GM21786 (cell line): Measurements from ENCODE around the gene CALCOCO1.
"Not testable (repeated sequence)": the region's sequence is repeated elsewhere in the genome, so short reads cannot be mapped to it uniquely, and the experiment has no call there.

Source experiments
- ATAC-seq: cut with Tn5 transposase; IDR thresholded peaks from one replicate; pipeline ENCODE4 v1.9.1; 2021; ENCODE audit not compliant: unreplicated experiment

Gene CALCOCO1, protein sequence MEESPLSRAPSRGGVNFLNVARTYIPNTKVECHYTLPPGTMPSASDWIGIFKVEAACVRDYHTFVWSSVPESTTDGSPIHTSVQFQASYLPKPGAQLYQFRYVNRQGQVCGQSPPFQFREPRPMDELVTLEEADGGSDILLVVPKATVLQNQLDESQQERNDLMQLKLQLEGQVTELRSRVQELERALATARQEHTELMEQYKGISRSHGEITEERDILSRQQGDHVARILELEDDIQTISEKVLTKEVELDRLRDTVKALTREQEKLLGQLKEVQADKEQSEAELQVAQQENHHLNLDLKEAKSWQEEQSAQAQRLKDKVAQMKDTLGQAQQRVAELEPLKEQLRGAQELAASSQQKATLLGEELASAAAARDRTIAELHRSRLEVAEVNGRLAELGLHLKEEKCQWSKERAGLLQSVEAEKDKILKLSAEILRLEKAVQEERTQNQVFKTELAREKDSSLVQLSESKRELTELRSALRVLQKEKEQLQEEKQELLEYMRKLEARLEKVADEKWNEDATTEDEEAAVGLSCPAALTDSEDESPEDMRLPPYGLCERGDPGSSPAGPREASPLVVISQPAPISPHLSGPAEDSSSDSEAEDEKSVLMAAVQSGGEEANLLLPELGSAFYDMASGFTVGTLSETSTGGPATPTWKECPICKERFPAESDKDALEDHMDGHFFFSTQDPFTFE

DNA sequence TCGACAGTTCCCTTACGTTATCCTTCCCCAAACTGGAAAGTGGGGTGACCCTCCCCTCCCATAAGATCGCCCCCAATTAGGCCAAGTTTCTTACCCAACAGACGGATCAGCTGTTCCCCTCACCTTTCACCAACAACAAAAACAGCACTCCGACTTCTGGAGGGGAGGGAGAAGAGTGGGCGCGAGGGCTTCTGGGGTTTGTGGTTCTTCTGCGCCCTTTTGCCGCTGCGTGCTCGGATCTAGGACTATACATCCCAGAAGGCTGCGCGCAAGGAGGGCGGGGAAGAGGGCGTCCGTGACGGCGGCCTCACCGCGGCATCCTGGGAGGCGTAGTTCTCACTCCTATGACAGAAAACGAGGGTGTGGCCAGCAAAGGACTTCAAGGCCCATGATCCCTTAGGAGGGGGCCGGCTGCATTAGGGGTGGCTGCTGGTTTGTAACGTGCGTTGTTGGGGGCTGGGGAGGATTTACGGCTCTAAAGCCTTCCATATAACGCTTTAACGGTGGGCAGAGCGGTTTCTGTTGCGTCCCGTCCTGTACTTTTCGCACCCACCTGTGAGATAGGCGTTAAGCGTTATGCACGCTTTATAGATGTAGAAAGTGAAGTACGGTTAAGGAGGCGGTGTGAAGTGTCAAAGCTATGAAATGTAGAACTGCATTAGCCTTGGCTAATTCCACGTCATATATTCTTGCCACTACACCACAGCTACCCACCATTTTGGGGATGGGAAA, at the start of gene CALCOCO1:
TSS of gene CALCOCO1 (minus strand) at position 143 of the 732 bp plus-strand sequence. CDS start 2,210 bp downstream, outside the sequence.
- peak; percentile 98 for ATAC-seq

DNA sequence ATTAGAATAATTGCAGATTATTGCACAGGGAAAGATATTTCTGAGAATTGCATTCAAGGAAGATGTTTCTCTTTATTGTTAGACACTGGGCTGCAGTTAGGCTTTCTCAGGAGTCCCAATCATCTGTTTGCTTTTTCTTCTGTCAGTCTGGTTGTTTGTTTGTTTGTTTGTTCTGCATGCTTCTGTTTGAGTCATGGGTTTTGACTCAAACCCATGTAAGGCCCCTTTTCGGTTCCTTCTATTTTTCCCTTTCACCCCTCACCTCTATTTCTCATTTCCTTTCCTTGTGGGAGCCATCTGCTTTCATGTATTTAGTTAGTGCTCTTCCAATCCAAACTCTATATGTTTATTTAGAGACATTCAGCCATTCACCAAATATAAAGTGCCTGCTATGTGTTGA, 49.6 kb upstream of the CALCOCO1 start:
- ATAC-seq = no peak

DNA sequence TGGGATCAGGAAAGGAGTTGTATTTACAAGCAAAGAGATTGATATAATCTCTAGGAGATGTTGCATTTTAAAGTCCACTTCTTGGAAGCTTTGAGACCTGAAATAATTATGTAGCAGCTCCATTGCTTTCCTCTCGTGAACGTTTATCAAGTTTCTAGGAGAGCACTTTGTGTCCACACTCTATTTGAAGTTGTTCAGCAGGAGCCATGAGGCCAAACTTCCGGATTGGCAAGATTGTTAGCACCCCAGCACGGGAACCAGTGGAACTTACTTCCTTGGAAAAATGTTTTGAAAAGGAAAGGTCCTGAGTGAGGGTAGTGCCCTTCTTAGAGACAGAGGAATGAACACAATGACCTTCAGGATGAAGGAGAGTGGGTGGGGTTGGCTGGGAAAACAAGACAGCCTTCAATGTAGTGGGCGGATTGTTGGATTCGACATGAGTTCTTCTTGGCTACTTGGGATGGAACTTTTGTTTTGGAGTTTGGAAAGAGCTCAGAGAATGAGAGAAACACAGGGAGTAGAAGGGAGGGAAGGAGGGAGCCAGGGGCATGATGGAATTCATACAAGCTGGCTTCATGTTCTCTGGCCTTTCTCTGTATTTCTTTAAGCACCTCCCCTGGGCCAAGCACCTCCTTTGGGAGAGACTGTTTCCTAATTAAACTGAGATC, 48.4 kb upstream of the CALCOCO1 start:
- no peak for ATAC-seq

DNA sequence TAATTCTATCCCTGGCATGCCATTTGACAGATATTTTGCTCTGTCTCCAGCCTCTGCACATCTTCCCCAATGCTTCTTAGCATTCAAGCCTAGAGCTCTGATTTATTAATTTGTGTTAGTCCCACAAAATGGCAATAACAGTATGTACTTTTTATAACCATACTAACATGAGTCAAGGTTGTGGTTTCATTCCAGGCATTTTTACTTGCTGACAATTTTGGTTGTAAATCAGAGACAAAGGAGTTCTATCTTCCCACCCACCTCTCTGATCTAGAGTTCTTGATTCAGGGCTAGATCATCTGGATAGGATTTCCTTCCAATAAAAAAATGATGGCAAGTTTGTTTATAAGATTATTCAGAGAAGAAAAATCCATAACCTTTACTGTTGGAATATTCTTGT, 43.0 kb upstream of the CALCOCO1 start:
- ATAC-seq = no peak

DNA sequence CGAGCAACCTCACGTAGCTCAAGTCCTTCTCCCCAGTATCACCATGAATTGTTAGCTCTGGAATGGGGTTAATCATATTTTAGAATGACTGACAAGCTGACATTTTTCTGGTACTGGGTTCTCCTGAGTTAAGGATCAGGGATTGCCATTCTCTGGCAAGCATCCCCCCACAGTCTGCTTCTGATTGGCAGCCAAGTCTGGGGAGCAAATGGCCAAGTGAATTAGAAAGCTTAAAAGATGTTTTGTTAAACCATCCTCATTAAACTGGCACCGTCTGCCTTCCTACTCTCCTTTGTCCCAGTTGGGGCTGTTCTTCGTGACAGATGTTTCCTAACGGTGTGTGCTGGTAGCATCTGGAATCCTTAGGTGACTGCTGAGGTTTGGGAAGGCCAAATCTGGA, 41.7 kb upstream of the CALCOCO1 start:
- no peak for ATAC-seq

DNA sequence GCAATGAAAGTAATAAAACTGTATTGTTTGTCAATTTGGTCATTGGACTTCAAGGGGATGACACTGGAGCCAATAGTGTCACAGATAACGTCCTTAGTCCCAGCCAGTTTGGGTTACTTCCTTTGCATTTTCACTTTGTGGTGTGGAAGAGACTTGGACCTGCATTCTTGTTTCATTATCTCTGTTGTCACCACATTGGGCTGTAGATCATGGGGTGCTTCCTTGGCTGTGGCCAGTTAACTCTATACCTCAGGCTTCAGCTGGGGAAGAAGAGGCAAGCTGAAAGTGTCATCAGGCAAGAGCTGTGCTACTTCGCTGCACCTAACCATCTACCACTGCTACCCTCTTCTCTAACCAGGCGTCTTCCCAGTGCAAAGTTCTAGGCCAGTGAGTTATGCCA, 39.6 kb upstream of the CALCOCO1 start:
- ATAC-seq = no peak

DNA sequence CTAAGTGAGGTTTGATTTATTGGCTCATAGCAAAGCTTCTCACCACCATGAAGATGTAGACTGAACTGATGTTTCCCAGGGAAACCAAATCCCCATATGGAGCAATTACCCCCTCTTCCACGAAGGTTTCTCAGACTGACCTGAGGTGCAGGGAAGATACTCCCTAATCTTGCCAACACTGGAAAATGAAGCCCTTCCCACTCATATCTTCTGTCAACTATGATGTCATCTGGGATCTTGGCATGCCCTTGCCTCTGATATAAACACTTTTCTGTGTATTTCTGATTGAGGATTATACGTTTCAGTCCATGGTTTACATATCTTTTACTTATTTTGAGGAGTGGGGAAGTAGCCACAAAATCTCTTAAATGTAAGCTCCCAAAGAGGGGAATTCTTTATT, 38.6 kb upstream of the CALCOCO1 start:
- ATAC-seq = no peak

DNA sequence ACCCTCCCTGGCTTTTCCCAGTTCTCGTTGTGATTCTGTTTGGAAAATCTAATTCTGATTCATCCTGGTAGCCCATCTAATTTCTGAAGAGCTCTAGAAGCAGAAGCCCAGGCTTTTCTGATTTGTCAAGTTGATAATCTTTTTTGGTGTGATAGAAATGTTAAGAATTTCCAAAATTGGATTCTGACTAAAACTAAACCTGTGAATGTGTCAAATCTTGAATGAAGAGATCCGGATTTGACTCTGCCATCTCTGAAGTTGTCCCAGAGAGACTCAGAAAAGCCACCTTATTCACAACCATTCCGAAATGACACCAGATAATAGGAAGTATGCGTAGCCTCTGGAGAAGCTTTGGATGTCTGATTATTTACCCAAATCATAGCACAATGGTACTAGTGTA, 37.4 kb upstream of the CALCOCO1 start:
- no peak for ATAC-seq

DNA sequence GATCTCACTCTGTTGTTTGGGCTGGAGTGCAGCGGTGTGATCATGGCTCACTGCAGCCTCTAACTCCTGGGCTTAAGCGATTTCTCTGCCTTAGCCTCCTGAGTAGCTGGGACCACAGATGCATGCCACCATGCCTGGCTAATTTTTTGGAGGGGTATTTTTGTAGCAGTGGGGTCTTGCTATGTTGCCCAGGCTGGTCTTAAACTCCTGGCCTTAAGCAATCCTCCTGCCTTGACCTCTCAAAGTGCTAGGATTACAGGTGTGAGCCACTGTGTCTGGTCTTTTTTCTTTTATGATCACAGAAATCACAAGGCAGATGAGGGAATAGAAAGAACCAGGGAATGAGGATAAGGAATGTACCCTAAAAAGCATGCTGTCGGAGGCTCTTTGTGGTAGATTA, 35.5 kb upstream of the CALCOCO1 start:
- ATAC-seq = not testable (repeated sequence)

DNA sequence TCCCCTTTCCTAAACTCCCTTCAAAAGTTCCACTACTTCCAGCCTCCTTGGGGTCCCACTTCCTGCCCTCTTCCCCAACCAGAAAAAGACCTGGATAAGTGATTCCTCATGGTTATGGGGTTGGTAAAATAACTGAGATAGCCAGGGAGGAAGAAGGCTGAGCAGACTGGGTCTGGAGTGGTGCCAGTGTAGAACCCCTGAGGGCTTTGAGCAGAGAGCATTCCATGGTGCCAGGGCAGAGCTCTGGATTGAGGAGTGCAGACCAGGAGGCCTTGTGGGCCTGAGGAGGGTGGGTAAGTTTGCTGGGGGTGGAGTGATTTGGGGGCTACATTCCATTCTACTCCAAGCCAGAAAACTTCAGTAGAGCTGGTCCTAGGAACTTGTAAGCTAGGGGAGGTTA, 34.1 kb upstream of the CALCOCO1 start:
- ATAC-seq = no peak

DNA sequence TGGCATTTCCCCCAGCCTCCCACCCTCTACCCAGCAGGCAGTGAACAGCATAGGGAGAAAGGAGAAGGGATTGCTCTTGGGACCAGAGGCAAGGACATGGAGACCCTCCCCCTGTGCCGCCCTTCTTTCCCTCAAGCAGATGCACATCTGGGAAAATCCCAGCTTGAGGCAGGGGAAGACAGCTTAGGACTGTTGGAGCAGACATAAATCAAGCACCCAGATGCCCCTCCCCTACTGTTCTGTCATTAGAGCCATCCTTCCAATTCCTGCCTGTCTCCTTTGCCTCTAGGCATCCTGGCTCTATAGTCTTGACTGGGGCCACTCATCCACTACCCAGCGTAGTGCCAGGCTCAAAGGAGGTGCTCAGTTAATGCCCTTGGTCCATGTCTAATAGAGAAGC, 32.0 kb upstream of the CALCOCO1 start:
- ATAC-seq = no peak

DNA sequence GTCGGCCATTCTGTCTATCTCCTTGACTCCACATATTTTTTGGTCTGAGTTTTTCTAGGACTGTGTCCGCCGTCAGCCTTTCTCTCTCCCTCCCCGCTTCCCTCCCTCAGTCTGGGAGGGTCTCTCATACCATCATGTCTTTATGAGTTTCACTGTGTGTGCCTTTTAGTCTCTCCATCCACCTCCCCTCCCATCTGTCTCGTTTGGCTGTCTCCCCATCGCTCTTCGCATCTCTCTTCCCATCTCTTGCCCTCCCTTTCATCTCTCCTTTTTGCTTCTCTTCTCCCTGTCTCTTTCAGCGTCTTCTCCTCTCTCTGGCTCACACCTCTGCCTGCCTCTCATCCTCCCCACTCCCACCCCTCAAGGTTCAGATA, 31.5 kb upstream of the CALCOCO1 start:
- no peak for ATAC-seq

DNA sequence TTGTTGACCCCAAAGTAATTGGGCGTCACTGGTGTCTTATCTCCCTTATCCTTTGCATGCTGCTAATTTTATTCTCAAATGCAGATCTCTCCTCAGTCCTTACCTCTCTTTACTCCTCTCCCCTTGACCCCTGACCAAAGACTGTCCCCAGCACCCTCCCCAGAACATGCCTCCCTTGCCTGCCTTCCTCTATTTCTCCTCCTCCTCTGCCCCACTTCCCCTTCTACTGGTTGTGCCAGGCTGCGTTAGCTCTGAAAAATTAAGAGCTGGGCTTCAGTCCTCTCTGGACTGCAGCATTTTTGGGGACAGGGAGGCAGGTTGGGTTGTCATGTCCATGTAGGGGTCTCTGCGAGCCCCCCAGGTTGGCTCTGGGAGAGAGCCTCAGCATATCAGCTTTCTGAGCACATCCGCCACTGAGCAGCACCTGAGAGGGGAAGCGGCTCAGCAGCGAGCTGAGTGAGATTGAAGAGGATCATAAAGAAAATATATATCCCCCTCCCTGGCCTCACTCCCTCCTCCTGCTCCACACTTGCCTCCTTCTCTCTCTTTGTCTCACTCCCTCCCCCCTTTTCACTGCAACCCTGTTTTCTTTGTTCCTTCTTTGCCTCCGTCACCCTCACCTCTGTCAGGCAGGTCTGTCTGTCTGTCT, 31.0 kb upstream of the CALCOCO1 start:
- no peak for ATAC-seq

DNA sequence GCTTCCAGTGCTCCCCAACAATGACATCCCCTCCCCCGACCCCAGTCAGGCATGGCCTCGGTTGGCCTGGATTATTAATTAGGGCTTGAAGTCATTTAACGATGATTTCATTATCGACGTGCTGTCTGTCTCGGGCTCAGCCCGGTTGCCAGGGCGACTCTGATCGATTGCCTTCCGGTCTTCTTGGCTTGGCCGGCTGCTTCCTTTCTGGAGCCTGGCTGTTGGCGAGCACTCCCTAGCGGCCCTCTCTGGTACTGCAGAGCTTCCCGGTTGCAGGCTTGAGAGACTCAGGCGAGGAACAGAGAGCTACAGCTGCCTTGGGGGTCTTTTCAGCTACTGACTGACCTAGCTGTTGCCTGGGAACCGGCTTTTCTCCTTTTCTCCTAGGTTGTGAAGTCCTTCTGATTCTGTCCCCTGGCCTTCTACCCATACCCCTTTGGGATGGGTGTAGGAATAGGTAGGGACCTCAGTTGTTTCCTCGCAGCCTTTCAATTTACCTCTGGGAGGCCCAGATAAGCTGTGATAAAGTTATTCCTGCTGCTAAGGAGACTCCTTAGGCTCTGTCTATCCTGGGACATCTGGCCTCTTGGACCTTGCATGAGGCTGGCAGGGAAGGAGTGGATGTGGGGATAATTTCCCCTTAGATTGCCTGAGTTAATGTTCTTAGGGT, 30.0 kb upstream of the CALCOCO1 start:
- peak; percentile 60 for ATAC-seq

DNA sequence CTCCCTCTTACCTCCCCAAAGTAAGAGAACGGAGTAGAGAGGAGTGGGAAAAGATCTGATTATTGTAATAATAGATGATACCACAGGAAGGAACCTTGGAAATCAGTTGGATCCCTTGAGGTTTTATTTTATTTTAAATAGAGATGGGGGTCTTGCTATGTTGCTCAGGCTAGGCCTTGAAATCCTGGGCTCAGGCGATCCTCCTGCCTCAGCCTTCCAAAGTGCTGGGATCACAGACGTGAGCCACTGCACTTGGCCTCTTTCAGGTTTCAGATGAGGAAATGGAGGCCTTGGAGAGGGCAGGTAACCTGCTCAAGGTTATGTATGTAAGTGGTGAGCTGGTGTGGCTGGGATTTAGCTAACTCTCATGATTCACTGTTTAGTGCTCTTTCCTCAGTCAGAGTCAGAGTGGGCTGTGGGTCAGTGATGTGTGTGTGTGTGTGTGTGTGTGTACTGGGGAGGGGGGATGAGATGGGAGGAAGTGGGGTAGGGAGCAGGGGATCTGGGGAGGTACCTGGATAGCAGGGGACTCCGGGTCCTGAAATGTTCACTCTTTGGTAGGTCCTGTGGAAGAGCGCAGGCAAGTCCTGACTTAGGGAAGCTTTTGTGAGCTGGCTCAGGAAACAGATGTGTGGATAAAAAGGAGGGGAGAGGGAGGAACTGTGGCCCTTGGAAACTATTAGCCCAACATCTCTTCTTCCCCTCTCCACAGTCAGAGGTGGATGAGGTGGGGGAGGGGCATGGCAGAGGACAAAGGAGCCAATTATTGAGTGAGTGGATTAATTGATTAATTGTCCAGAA, 29.2 kb upstream of the CALCOCO1 start:
- ATAC-seq = no peak

DNA sequence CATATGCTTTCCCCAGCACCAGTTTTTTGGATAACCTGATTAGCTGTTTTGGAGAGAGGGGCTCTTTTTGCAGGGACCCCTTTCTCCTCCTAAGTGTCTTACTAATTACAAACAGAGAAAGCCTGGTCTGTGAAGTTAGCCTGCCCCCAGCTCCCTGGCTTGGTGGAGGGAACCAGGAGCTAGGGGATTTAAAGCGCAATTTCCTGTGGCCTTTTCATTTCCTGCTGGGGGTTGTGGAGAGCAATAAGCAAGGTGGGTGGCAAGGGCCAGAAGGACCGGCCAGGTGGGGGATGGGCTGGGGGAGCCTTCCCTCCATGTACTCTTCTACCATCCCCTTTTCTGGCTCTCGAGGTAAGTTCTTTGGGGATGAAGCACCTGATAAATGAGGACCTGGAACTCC, 28.6 kb upstream of the CALCOCO1 start:
- no peak for ATAC-seq

DNA sequence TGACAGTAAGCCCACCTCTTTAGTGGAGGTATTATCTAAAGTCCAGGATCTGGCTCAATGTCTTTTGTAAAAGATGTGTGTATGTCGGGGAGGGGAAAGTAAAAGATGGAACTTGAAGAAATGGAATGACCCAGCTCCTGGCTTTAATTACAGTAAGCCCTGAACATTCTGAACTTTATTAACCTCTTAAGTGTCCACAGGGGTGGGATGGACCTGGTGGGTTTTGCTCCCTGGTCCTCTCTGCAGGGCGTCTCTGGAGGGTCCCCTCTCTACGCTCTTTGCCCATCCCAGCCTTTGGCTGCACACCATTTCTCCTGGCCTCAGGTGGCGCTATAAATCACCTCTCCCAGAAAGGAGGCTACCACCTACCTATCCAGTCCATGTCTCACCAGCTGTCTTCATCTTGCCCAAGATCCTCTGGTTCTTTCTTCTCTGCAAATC, 28.2 kb upstream of the CALCOCO1 start:
- no peak for ATAC-seq

DNA sequence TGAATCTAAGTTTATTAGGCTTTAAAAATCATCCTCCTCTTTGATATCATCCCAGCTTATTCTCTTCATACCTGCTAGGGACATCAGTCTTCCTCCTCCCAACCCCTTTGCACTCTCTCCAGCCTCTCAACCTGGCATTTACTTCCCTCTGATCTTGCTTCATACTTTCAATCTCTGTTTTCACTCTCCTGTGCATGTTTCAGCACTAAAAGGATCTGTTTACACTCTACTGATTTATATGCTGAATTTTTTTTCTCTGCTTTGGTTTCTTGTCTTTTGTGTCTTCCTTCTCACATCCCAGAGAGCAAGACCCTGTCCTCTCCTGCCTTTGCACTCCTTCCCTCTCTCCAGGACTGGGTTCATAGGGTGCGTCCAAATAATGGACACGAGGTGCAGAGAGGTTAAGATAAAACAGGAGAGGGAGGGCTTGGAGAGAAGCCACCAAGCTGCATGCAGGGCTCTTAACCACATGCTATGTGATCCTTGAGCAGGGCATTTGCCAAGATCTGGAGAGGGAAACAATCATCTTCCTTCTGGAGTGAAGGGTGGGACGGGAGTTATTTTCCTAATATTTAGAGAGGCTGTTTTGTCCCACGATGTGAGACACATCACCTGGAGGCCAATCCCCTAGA, 27.5 kb upstream of the CALCOCO1 start:
- no peak for ATAC-seq

DNA sequence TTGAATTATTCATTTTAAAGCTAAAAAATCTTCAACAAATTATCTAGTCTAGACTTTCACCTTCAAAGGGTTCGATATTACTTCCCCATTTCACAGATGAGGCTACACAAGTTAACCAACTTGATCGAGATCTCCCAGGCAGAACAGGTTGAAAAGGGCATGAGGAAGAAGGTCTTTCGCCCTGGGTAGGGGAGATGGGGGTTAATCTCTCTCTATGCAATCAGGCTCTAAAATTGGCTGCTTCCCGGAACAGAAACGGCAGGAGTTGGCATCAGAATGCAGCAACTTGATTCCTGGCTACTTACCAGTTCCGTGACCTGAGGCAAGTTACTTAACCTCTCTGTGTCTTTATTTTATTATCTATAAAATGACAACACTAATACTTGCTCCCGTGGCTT, 26.9 kb upstream of the CALCOCO1 start:
- no peak for ATAC-seq
